ENCODE measurements around the gene LRRC72. TPM values are rescaled to one million over a fixed set of nuclear protein-coding genes. Genes with fewer than 3 reads are reported as not detected.
A peak's percentile ranks its signal among the peaks of the same experiment; 100 is the strongest.

LRRC72 gene
- total and polyA plus RNA-seq, 2 experiments from 2014 or later = not detected

DNA sequence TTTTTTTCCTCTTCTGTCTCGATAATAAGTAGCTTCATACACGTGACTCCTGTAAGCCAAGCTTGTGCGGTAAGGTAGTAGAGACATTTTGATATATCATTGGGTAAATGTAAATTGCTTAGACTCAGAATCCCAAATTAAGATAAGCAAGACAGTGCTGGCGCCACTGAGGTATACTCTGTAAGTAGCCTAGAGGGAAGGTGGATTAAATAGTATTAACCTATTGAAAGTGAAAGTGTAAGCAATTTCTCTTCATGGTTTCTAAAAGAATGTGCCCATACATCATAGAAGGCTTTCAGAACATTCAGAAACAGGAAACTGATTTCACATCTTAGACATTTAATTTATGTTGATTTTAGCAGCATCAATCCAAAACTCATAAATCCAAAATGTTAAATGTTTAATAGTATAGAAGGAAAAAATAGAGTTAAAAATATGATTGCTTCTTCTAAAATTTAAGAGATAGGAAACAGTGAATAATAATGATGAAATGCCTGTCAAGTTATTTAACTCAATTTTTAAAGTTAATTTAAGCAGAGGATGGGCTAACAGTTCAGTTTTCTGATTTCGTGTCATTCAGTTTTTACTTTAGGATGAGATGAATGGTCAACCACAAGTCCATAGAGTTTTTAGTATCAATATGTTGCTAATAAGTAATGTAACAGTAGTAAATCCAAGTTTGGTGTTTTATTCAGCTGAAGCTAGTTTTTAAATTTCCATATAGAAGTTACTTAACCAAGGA is 36.8 kb downstream of the LRRC72 start:
- no peaks in the 10 kb centered on the region for H3K4me1 ChIP-seq (ENCODE audit: insufficient read depth)
- no peaks in the 10 kb centered on the region for H4K20me1 ChIP-seq (ENCODE audit: insufficient read depth, poor library complexity, severe bottlenecking)
- peak overlapping the region; percentile 70 for H3K27ac ChIP-seq
- peak overlapping the region; percentile 37 for H3K4me2 ChIP-seq
- H3K27me3 ChIP-seq = no peaks in the 10 kb centered on the region
- H2AFZ ChIP-seq = no peak overlapping the region
- no peaks in the 10 kb centered on the region for H3K36me3 ChIP-seq (replicated peaks; ENCODE audit: insufficient read depth, low read depth)
- H3K79me2 ChIP-seq = no peaks in the 10 kb centered on the region
- WGBS (ENCODE audit: low lambda C conversion rate, missing lambda C conversion rate) = 72% methylated on average over 5 of the region's 5 CpGs
- H3K4me3 ChIP-seq = no peak overlapping the region
- no peaks in the 10 kb centered on the region for H3K9me3 ChIP-seq (ENCODE audit: low read depth)
- DNase-seq (ENCODE audit: low spot score) = no peak
- H3K9me2 ChIP-seq (replicated peaks; ENCODE audit: insufficient read depth) = no peaks in the 10 kb centered on the region
- TF ChIP-seq EZH2 (IDR thresholded peaks at IDR 0.05; ENCODE audit: borderline replicate concordance) (no peak), EZH2phosphoT487 (IDR thresholded peaks at IDR 0.05; ENCODE audit: low read depth, severe bottlenecking, unreplicated experiment) (no peak)
- TF ChIP-seq, protein P1, sequence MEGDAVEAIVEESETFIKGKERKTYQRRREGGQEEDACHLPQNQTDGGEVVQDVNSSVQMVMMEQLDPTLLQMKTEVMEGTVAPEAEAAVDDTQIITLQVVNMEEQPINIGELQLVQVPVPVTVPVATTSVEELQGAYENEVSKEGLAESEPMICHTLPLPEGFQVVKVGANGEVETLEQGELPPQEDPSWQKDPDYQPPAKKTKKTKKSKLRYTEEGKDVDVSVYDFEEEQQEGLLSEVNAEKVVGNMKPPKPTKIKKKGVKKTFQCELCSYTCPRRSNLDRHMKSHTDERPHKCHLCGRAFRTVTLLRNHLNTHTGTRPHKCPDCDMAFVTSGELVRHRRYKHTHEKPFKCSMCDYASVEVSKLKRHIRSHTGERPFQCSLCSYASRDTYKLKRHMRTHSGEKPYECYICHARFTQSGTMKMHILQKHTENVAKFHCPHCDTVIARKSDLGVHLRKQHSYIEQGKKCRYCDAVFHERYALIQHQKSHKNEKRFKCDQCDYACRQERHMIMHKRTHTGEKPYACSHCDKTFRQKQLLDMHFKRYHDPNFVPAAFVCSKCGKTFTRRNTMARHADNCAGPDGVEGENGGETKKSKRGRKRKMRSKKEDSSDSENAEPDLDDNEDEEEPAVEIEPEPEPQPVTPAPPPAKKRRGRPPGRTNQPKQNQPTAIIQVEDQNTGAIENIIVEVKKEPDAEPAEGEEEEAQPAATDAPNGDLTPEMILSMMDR (IDR thresholded peaks at IDR 0.05; ENCODE audit: poor library complexity) = no peak

DNA sequence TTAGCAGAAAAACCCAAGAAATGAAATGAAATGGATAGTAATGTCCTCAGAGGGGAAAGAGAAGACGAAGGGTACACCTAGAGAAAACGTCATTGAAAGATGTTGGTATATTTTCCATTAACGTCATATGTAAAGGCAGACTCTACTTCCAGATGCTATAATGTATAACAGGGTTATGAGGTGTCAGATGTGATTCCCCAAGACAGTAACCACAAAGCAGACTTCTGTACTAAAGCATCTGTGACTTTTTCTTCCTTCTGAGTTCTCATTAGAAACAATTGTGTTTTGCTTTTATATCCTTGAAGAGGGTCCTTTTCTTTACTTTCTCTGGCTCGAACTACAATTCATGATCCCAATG is 37.4 kb downstream of the LRRC72 start:
- DNase-seq (ENCODE audit: low spot score) = no peak
- H3K4me1 ChIP-seq (ENCODE audit: insufficient read depth) = no peaks in the 10 kb centered on the region
- H3K9me3 ChIP-seq (ENCODE audit: low read depth) = no peaks in the 10 kb centered on the region
- H3K36me3 ChIP-seq (replicated peaks; ENCODE audit: insufficient read depth, low read depth) = no peaks in the 10 kb centered on the region
- 67% methylated on average over 4 of the region's 4 CpGs for WGBS (ENCODE audit: low lambda C conversion rate, missing lambda C conversion rate)
- H4K20me1 ChIP-seq (ENCODE audit: insufficient read depth, poor library complexity, severe bottlenecking) = no peaks in the 10 kb centered on the region
- no peak overlapping the region for H3K4me2 ChIP-seq
- H3K79me2 ChIP-seq = no peaks in the 10 kb centered on the region
- H3K4me3 ChIP-seq = no peak overlapping the region
- H3K27ac ChIP-seq = peak overlapping the region; percentile 70
- no peak for TF ChIP-seq EZH2phosphoT487 (IDR thresholded peaks at IDR 0.05; ENCODE audit: low read depth, severe bottlenecking, unreplicated experiment)
- TF ChIP-seq, protein P1 (IDR thresholded peaks at IDR 0.05; ENCODE audit: poor library complexity) = no peak
- no peak for TF ChIP-seq EZH2 (IDR thresholded peaks at IDR 0.05; ENCODE audit: borderline replicate concordance)
- H2AFZ ChIP-seq = no peak overlapping the region
- H3K9me2 ChIP-seq (replicated peaks; ENCODE audit: insufficient read depth) = no peaks in the 10 kb centered on the region
- no peaks in the 10 kb centered on the region for H3K27me3 ChIP-seq

DNA sequence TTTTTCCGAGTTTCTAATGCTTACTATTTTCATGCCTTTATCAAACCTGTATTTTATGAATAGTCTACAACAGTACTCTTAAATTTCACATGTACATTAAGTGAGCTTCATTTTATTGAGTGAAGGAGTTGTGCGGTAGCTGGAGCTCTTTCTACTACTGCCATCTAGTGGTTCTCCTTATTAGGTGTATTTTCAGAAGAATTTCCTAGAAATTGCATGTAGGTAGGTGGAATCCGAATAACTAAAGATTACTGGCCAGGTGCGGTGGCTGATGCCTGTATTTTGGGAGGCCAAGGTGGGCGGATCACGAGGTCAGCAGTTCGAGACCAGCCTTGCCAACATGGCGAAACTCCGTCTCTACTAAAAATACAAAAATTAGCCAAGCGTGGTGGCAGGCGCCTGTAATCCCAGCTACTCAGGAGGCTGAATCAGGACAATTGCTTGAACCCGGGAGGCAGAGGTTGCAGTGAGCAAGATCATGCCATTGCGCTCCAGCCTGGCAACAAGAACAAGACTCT is 38.3 kb downstream of the LRRC72 start:
- no peaks in the 10 kb centered on the region for H3K27me3 ChIP-seq
- no peaks in the 10 kb centered on the region for H3K4me1 ChIP-seq (ENCODE audit: insufficient read depth)
- peak; percentile 75 for DNase-seq (ENCODE audit: low spot score)
- H3K36me3 ChIP-seq (replicated peaks; ENCODE audit: insufficient read depth, low read depth) = no peaks in the 10 kb centered on the region
- H3K4me2 ChIP-seq = no peak overlapping the region
- H3K9me2 ChIP-seq (replicated peaks; ENCODE audit: insufficient read depth) = no peaks in the 10 kb centered on the region
- TF ChIP-seq, protein P1 (IDR thresholded peaks at IDR 0.05; ENCODE audit: poor library complexity) = peak; percentile 78
- TF ChIP-seq EZH2 (IDR thresholded peaks at IDR 0.05; ENCODE audit: borderline replicate concordance) = no peak
- TF ChIP-seq EZH2phosphoT487 (IDR thresholded peaks at IDR 0.05; ENCODE audit: low read depth, severe bottlenecking, unreplicated experiment) = no peak
- no peak overlapping the region for H3K4me3 ChIP-seq
- no peaks in the 10 kb centered on the region for H3K79me2 ChIP-seq
- no peak overlapping the region for H2AFZ ChIP-seq
- WGBS (ENCODE audit: low lambda C conversion rate, missing lambda C conversion rate) = 35% methylated on average over 13 of the region's 13 CpGs
- no peaks in the 10 kb centered on the region for H4K20me1 ChIP-seq (ENCODE audit: insufficient read depth, poor library complexity, severe bottlenecking)
- no peaks in the 10 kb centered on the region for H3K9me3 ChIP-seq (ENCODE audit: low read depth)
- H3K27ac ChIP-seq = no peak overlapping the region

All from hepatocyte (in vitro differentiated cells).